Fibroblast of the aortic adventitia (primary cell): ENCODE results near the gene MRS2. TPM values are rescaled to one million over a fixed set of nuclear protein-coding genes. Genes with fewer than 3 reads are reported as not detected.

ENCODE experiments used
- DNase-seq: peaks from one replicate; pipeline ENCODE4 v3.0.0-alpha.2; 2010; ENCODE audit warnings: low read depth
- H3K4me3 ChIP-seq: 2 replicates; pipeline ENCODE4 v1.5.1; 2011; ENCODE audit warnings: low read depth, mild to moderate bottlenecking, control low read depth, low read length, moderate library complexity
- total RNA-seq: library from RNA; depleted of rRNA; stranded (reverse); fragments of >200 nt; gene quantifications from 2 replicates; pipeline ENCODE4 v1.2.3, GENCODE V29; 2012; ENCODE audit warnings: low replicate concordance
- TF ChIP-seq, protein P1 (sequence below): IDR thresholded peaks from 2 replicates; pipeline ENCODE4 v1.5.1; 2011; ENCODE audit warnings: mild to moderate bottlenecking, low read length, control low read depth, inconsistent platforms; ENCODE audit not compliant: insufficient read depth

The MRS2 gene
- total RNA-seq, 1 donor: 18.3 TPM

GRCh38 chr6:24425091-24425490, 22.4 kb downstream of the MRS2 start:
- TF ChIP-seq, protein P1, sequence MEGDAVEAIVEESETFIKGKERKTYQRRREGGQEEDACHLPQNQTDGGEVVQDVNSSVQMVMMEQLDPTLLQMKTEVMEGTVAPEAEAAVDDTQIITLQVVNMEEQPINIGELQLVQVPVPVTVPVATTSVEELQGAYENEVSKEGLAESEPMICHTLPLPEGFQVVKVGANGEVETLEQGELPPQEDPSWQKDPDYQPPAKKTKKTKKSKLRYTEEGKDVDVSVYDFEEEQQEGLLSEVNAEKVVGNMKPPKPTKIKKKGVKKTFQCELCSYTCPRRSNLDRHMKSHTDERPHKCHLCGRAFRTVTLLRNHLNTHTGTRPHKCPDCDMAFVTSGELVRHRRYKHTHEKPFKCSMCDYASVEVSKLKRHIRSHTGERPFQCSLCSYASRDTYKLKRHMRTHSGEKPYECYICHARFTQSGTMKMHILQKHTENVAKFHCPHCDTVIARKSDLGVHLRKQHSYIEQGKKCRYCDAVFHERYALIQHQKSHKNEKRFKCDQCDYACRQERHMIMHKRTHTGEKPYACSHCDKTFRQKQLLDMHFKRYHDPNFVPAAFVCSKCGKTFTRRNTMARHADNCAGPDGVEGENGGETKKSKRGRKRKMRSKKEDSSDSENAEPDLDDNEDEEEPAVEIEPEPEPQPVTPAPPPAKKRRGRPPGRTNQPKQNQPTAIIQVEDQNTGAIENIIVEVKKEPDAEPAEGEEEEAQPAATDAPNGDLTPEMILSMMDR: no peak
- H3K4me3 ChIP-seq: no peak overlapping the region
- DNase-seq: no peak

DNA sequence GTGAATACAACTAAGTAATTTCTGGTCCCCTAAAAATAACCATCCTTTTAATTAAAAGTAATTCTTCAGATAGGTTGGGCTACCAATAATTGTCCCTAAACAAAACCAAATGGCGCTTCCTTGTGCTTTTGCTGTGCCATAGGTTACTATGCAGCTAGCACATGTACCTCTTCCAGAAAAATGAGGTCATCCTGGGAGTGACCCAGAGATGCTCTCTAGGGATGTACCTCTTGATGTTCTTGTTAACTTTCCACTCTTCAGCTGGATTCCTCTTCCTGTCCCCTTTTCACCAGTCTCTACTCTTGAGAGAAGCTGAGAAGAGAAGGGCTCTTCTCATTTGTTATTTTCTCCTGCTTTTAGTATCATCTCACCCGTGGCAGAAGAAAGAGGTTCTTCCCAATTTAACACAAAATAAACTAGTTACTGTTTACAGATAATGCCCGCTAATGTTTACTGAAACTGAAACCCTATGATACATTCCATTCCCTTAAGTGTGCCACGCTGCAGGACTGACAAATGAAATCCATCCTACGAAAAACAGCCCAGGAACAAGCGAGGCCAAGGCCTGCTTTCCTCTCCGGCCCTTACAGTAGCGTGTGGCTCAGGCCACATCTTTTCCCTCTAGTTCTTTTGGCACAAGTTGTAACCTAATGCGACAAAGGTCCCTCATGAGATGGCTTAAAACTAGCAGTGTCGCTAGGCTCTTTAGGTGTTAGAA, 24.2 kb downstream of the MRS2 start:
- H3K4me3 ChIP-seq: no peak overlapping the region
- no peak for DNase-seq
- TF ChIP-seq, protein P1: no peak

DNA sequence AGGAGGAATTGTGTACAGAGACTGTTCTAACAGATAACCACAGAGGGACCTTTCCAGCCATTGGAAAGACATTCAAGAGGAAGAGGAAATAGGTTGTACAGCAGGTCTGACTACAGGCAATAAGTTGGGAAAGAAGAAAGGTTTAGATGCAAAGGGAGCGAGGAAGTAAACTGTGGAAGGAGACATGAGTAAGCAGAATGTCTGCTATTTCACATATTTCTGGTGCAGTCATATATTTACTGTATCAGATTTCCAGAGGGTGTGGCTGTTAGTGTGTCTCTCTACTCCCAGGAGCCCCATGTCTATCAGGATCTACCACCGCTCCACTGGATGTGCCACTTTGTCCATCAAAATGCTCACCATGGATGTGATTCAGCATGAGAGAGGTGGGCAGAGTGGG, 25.9 kb downstream of the MRS2 start:
- DNase-seq: peak; percentile 4
- TF ChIP-seq, protein P1: no peak
- no peak overlapping the region for H3K4me3 ChIP-seq

DNA sequence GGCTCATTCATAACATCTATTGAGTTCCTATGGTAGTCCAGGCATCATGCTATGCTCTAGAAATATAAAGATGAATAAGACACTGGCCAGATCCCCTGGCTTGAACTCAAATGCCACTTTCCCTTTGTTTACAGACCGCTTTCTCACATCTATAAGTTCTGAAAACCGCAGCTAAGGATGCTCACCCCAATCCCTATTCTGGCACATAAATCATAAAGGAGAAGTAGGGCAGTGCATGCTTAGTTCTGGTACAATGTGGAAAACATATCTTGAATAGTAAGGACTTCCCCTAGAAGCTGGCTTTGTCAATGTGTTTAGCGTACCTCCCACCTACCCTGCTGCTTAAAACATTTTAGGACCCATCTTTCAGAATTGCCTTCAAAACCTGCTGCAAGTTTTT, 26.4 kb downstream of the MRS2 start:
- no peak overlapping the region for H3K4me3 ChIP-seq
- no peak for DNase-seq
- TF ChIP-seq, protein P1: no peak

DNA sequence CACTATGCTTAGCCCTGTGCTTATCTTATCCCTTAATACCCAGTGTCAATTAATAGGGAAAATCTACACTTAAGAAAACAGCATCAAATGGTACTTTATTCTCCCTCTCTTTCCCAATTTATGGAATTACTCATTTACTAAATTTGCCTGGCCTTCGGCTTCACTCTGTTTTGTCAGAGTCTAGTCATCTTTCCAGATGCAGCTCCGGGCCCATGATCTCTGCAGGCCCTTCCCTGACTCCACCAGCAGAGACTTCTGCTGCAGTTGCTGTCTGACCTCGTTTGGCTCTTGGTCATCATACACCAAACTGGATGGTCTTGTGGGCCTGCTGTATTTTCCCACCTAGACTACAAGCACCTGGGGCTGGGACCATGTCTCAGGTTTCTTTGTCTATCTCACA, 27.4 kb downstream of the MRS2 start:
- TF ChIP-seq, protein P1: no peak
- no peak overlapping the region for H3K4me3 ChIP-seq
- DNase-seq: no peak

DNA sequence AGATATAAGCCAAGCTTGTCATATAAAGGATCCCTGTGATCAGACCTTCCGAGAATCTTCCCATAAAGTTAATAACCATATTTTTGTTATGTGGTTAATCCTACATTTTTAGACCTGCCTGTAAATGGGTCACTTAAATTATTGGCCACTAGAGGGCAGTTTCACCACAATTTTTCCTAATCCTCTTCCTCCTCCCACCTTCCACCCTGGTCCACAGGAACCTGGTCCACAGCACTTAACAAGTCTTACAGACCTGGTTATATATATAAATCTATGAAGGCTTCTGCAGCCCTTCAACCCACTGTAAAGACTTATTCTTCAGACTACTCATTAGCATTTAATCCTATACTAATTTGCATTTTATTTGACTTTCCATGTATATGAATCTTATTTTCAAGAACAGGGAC, 28.3 kb downstream of the MRS2 start:
- DNase-seq: peak; percentile 57
- H3K4me3 ChIP-seq: no peak overlapping the region
- TF ChIP-seq, protein P1: peak; percentile 59

DNA sequence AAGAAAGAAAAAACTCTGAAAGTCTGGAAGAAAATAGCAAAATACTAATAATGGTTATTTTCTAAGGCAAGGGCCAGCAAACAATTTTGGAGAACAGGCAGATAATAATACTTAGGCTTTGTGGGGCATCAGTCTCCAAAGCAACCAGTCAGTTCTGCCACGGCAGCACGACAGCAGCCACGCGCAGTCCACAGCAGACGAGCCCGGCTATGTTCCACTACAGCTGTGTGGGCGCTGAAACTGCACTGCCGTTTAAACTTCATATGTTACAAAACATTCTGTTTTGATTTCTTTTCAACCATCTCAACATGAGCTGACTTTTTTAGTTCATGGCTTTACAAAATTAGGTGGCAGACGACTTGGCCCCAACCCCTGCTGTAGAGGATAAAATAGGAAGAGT, 29.9 kb downstream of the MRS2 start:
- no peak for DNase-seq
- no peak overlapping the region for H3K4me3 ChIP-seq
- TF ChIP-seq, protein P1: no peak
